HepG2 (cell line): ENCODE measurements around the gene ATP2B2. TPM values are rescaled to one million over a fixed set of nuclear protein-coding genes. Genes with fewer than 3 reads are reported as not detected.

Experiments used
- ELF4 ChIP-seq: sonication (generic); formaldehyde crosslinking; IDR thresholded peaks from 2 replicates; pipeline ENCODE4 v1.5.0; 2020; ENCODE audit warnings: missing genetic modification reagents, mild to moderate bottlenecking, moderate library complexity, borderline replicate concordance
- ETV5 ChIP-seq: IDR thresholded peaks from 2 replicates; pipeline ENCODE4 v1.6.1; 2018; ENCODE audit warnings: missing biosample characterization, missing genetic modification reagents, inconsistent platforms, borderline replicate concordance
- HNRNPLL ChIP-seq: fragments of 200-400 bp; formaldehyde crosslinking; IDR thresholded peaks from 2 replicates; pipeline ENCODE4 v1.6.1; 2017; ENCODE audit warnings: mild to moderate bottlenecking, low read depth, low read length; ENCODE audit not compliant: poor library complexity, severe bottlenecking
- JDP2 ChIP-seq: sonication (generic); formaldehyde crosslinking; IDR thresholded peaks from 2 replicates; pipeline ENCODE4 v1.8.1; 2022; ENCODE audit warnings: missing genetic modification reagents, borderline replicate concordance
- PRDM10 ChIP-seq: sonication (generic); formaldehyde crosslinking; IDR thresholded peaks from 2 replicates; pipeline ENCODE4 v1.4.0; 2020; ENCODE audit warnings: low read depth, missing genetic modification reagents
- RAD51 ChIP-seq: fragments of 450-650 bp; IDR thresholded peaks from 2 replicates; pipeline ENCODE4 v1.6.1; 2016; ENCODE audit warnings: borderline replicate concordance
- SP2 ChIP-seq: sonication (generic); formaldehyde crosslinking; IDR thresholded peaks from 2 replicates; pipeline ENCODE4 v1.5.1; 2020; ENCODE audit warnings: mild to moderate bottlenecking, missing genetic modification reagents
- USF2 ChIP-seq, 2 experiments: sonication (generic) in 1 of 2; formaldehyde crosslinking in 1 of 2; IDR thresholded peaks; 2 replicates each; pipeline versions ENCODE4 v1.5.1 to v1.6.1; 2011 to 2020; ENCODE audit warnings: borderline replicate concordance in 1 of 2, low read depth in 1 of 2, low read length in 1 of 2, mild to moderate bottlenecking in 1 of 2, missing genetic modification reagents in 1 of 2, moderate library complexity in 1 of 2
- XRCC5 ChIP-seq: fragments of 200-400 bp; formaldehyde crosslinking; optimal IDR thresholded peaks from 2 replicates; pipeline ENCODE3; 2017; ENCODE audit warnings: mild to moderate bottlenecking, low read length
- ZNF18 ChIP-seq: sonication (generic); formaldehyde crosslinking; IDR thresholded peaks from 2 replicates; pipeline ENCODE4 v1.8.0; 2022; ENCODE audit warnings: mild to moderate bottlenecking, missing genetic modification reagents; ENCODE audit not compliant: insufficient replicate concordance
- ZNF260 ChIP-seq: sonication (generic); formaldehyde crosslinking; IDR thresholded peaks from 2 replicates; pipeline ENCODE4 v1.4.0; 2020; ENCODE audit warnings: missing genetic modification reagents, low read depth, mild to moderate bottlenecking, borderline replicate concordance
- ZNF280D ChIP-seq: sonication (generic); formaldehyde crosslinking; IDR thresholded peaks from 2 replicates; pipeline ENCODE4 v1.5.1; 2020; ENCODE audit warnings: mild to moderate bottlenecking, missing genetic modification reagents
- ZNF775 ChIP-seq: sonication (generic); formaldehyde crosslinking; IDR thresholded peaks from 2 replicates; pipeline ENCODE4 v1.4.0; 2020; ENCODE audit warnings: missing genetic modification reagents, mild to moderate bottlenecking, moderate library complexity, borderline replicate concordance
- ZUFSP ChIP-seq: sonication (generic); formaldehyde crosslinking; IDR thresholded peaks from 2 replicates; pipeline ENCODE4 v1.9.0; 2021; ENCODE audit warnings: missing genetic modification reagents, mild to moderate bottlenecking, borderline replicate concordance
- polyA plus RNA-seq, 8 experiments: library from polyadenylated mRNA; depleted of rRNA in 3 of 8; stranded (reverse) in 7 of 8; unstranded in 1 of 8; fragments of >200 nt; fragmentation: Illumina TruSeq in 4 of 8; extraction: Trizol in 4 of 8; gene quantifications; 2 replicates each; pipeline versions ENCODE4 v1.2.1 to v1.2.3, GENCODE V29; 2011 to 2016; ENCODE audit warnings: low read depth in 4 of 8, missing spikeins in 1 of 8, mixed read lengths in 1 of 8; ENCODE audit not compliant: insufficient read depth in 1 of 8
- total RNA-seq, 5 experiments: library from RNA; depleted of rRNA; stranded (reverse); fragments of >200 nt; fragmentation: Illumina TruSeq; extraction: Trizol; gene quantifications; 2 replicates each; pipeline ENCODE4 v1.2.3, GENCODE V29; 2016; ENCODE audit warnings: low read depth in 1 of 5

Gene ATP2B2
- total and polyA plus RNA-seq, 2 of the 13 experiments (the other 11 are each of a cell fraction or from before 2014, with no cell fraction given): 1.5 to 2.3 TPM

GRCh38 chr3:10508619-10509260 lies 3.4 kb upstream of the ATP2B2 start (continued):
- TF ChIP-seq ZNF280D (peak; percentile 94; the same call in 1 of the 2 replicates), ZUFSP (CRISPR knock-in tag) (no peak), ZNF18 (CRISPR knock-in tag) (no peak), XRCC5 (peak; percentile 50), ZNF260 (CRISPR knock-in tag) (no peak), JDP2 (CRISPR knock-in tag) (no peak; the same call in 1 of the 2 replicates), ZNF775 (CRISPR knock-in tag) (no peak), SP2 (CRISPR knock-in tag) (no peak), ELF4 (CRISPR knock-in tag) (peak; percentile 82; the same call in 1 of the 2 replicates), ETV5 (CRISPR knock-in tag) (peak; percentile 97), RAD51 (no peak), USF2 (IDR thresholded peaks at IDR 0.05; ENCODE audit: low read depth, low read length) (no peak), USF2 (CRISPR knock-in tag; IDR thresholded peaks at IDR 0.05; ENCODE audit: borderline replicate concordance) (no peak), HNRNPLL (no peak), PRDM10 (CRISPR knock-in tag) (peak; percentile 92)
